Renal cortical epithelial cell (primary cell): ENCODE measurements around the gene GALNT9. TPM values are rescaled to one million over a fixed set of nuclear protein-coding genes. Genes with fewer than 3 reads are reported as not detected.
"Not testable (repeated sequence)": the region's sequence is repeated elsewhere in the genome, so short reads cannot be mapped to it uniquely, and the experiment has no call there.

Source experiments
- DNase-seq: peaks from one replicate; pipeline ENCODE4 v3.0.0-alpha.2; 2011; ENCODE audit warnings: low read depth
- total RNA-seq: library from RNA; depleted of rRNA; stranded (reverse); fragments of >200 nt; gene quantifications from 2 replicates; pipeline ENCODE4 v1.2.3, GENCODE V29; 2014

The GALNT9 gene
- total RNA-seq, 1 donor from 2014 or later, result 4.2 TPM

GRCh38 chr12:132236930-132237771, 92.2 kb downstream of the GALNT9 start:
- no peak for DNase-seq

- DNase-seq, result no peak
These were observed 93.1 kb downstream of the GALNT9 start for GRCh38 chr12:132236129-132236929.

GRCh38 chr12:132235116-132235820, 94.1 kb downstream of the GALNT9 start:
- DNase-seq, result no peak

- DNase-seq, result no peak
These were observed 99.0 kb downstream of the GALNT9 start for GRCh38 chr12:132230381-132230780.

GRCh38 chr12:132229926-132230325, 99.5 kb downstream of the GALNT9 start:
- no peak for DNase-seq

- DNase-seq, result no peak
These were observed 100.1 kb downstream of the GALNT9 start for GRCh38 chr12:132229193-132229760.

- no peak for DNase-seq
These were observed 100.8 kb downstream of the GALNT9 start for GRCh38 chr12:132228476-132229192.

GRCh38 chr12:132227782-132228475, 101.5 kb downstream of the GALNT9 start:
- no peak for DNase-seq

- DNase-seq, result no peak
These were observed 102.3 kb downstream of the GALNT9 start for GRCh38 chr12:132227118-132227517.

GRCh38 chr12:132226604-132227003, 102.8 kb downstream of the GALNT9 start:
- no peak for DNase-seq

GRCh38 chr12:132225214-132225613, 104.2 kb downstream of the GALNT9 start:
- DNase-seq, result no peak

- DNase-seq, result no peak
These were observed 104.9 kb downstream of the GALNT9 start for GRCh38 chr12:132224484-132224883.

GRCh38 chr12:132222808-132223173, 106.6 kb downstream of the GALNT9 start:
- no peak for DNase-seq

- DNase-seq, result peak; percentile 89
These were observed 107.1 kb downstream of the GALNT9 start for GRCh38 chr12:132222096-132222807.

- not testable (repeated sequence) for DNase-seq
These were observed 109.6 kb downstream of the GALNT9 start for GRCh38 chr12:132219761-132220160.

- DNase-seq, result no peak
These were observed 110.1 kb downstream of the GALNT9 start for GRCh38 chr12:132219323-132219722.

GRCh38 chr12:132218915-132219314, 110.5 kb downstream of the GALNT9 start:
- peak; percentile 7 for DNase-seq

- DNase-seq, result no peak
These were observed 110.9 kb downstream of the GALNT9 start for GRCh38 chr12:132218527-132218875.

- DNase-seq, result no peak
These were observed 111.4 kb downstream of the GALNT9 start for GRCh38 chr12:132217800-132218526.
